ENCODE results near the gene BEND6.

- TF ChIP-seq, protein P1, sequence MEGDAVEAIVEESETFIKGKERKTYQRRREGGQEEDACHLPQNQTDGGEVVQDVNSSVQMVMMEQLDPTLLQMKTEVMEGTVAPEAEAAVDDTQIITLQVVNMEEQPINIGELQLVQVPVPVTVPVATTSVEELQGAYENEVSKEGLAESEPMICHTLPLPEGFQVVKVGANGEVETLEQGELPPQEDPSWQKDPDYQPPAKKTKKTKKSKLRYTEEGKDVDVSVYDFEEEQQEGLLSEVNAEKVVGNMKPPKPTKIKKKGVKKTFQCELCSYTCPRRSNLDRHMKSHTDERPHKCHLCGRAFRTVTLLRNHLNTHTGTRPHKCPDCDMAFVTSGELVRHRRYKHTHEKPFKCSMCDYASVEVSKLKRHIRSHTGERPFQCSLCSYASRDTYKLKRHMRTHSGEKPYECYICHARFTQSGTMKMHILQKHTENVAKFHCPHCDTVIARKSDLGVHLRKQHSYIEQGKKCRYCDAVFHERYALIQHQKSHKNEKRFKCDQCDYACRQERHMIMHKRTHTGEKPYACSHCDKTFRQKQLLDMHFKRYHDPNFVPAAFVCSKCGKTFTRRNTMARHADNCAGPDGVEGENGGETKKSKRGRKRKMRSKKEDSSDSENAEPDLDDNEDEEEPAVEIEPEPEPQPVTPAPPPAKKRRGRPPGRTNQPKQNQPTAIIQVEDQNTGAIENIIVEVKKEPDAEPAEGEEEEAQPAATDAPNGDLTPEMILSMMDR (IDR thresholded peaks at IDR 0.05 in 8 of 11, conservative IDR thresholded peaks at IDR 0.05 in 3 of 11) = no peak
- TF ChIP-seq POLR2A (IDR thresholded peaks at IDR 0.05) = no peak
These were observed 31.7 kb downstream of the BEND6 start for GRCh38 chr6:56986611-56987010.
